Cortex of kidney (tissue), 1 donor: ENCODE measurements around the gene CDKL1.
"Not testable (repeated sequence)": the region's sequence is repeated elsewhere in the genome, so short reads cannot be mapped to it uniquely, and the experiment has no call there.

Experiments used
- DNase-seq: peaks from one replicate; lab custom pipeline; 2025; lab: John Stamatoyannopoulos, UW

Gene CDKL1

GRCh38 chr14:50331596-50331995 is 65.1 kb downstream of the CDKL1 start:
- no peak for DNase-seq

- DNase-seq, result no peak
These were observed 75.5 kb downstream of the CDKL1 start for GRCh38 chr14:50321009-50321660.

GRCh38 chr14:50320283-50320682 is 76.4 kb downstream of the CDKL1 start:
- no peak for DNase-seq

GRCh38 chr14:50319721-50320120 is 77.0 kb downstream of the CDKL1 start:
- no peak for DNase-seq

- DNase-seq, result no peak
These were observed 77.4 kb downstream of the CDKL1 start for GRCh38 chr14:50319293-50319692.

GRCh38 chr14:50318031-50318626 is 78.6 kb downstream of the CDKL1 start:
- no peak for DNase-seq

- not testable (repeated sequence) for DNase-seq
These were observed 82.6 kb downstream of the CDKL1 start for GRCh38 chr14:50314098-50314497.

GRCh38 chr14:50312734-50313054 is 84.0 kb downstream of the CDKL1 start:
- no peak for DNase-seq

- DNase-seq, result no peak
These were observed 84.5 kb downstream of the CDKL1 start, which contains the start of the genes DMAC2L and L2HGDH for GRCh38 chr14:50311972-50312733. Gene DMAC2L, plus strand, starts transcription at chr14:50312324. Its CDS starts 9,164 bp downstream, at chr14:50321488. Gene L2HGDH, minus strand, starts transcription at chr14:50312229. Its CDS starts 79 bp downstream, at chr14:50312150.

GRCh38 chr14:50311337-50311971 is 85.2 kb downstream of the CDKL1 start:
- no peak for DNase-seq

GRCh38 chr14:50310445-50310844 is 86.2 kb downstream of the CDKL1 start:
- DNase-seq, result no peak

GRCh38 chr14:50308363-50308915 is 88.2 kb downstream of the CDKL1 start:
- DNase-seq, result no peak

- DNase-seq, result no peak
These were observed 92.8 kb downstream of the CDKL1 start for GRCh38 chr14:50303744-50304471.

GRCh38 chr14:50301914-50302313 is 94.8 kb downstream of the CDKL1 start:
- no peak for DNase-seq

GRCh38 chr14:50299585-50299984 is 97.1 kb downstream of the CDKL1 start:
- DNase-seq, result no peak

GRCh38 chr14:50290306-50290705 is 106.4 kb downstream of the CDKL1 start:
- DNase-seq, result no peak

GRCh38 chr14:50288146-50288545 is 108.5 kb downstream of the CDKL1 start:
- DNase-seq, result no peak

- no peak for DNase-seq
These were observed 110.8 kb downstream of the CDKL1 start for GRCh38 chr14:50285861-50286260.
